ENCODE results near the gene CD82. TPM values are rescaled to one million over a fixed set of nuclear protein-coding genes. Genes with fewer than 3 reads are reported as not detected.

CD82 gene
- total RNA-seq = 100 to 1,000 TPM; 239 to 272 TPM

GRCh38 chr11:44565211-44565952 is at the start of gene CD82:
TSS of gene CD82 (plus strand) at chr11:44565663. CDS start at chr11:44594663, 29,000 bp downstream.
- intact Hi-C loops (cut with DNase I, micrococcal nuclease) = loop anchor here (1.0 to 10.0 kb wide), 16 partner anchors 9 to 1782 kb away; partner anchors contain the start of genes CRY2 (in 1 of the 2), DGKZ (in 1 of the 2), HSD17B12 (in 1 of the 2) and PEX16 (in 1 of the 2)
- ChIA-PET CTCF (interaction anchor here (0.6 to 1.9 kb wide), 12 partner anchors 8 to 399 kb away, joined by 3 to 20 read pairs (median 3); no protein-coding TSS in a partner anchor), POLR2A (interaction anchor here (0.5 to 1.5 kb wide), 9 partner anchors 9 to 290 kb away, joined by 3 to 5 read pairs (median 3); no protein-coding TSS in a partner anchor)
- H3K27ac Mint-ChIP-seq = peak within 1 kb of the TSS; percentile 92
- peaks cover 24% of the 10 kb centered on the region for H3K36me3 Mint-ChIP-seq (ENCODE audit: low read depth)
- peak; percentile 84 for ATAC-seq
- DNase-seq = peak; percentile 100
- peak within 1 kb of the TSS; percentile 93 for H3K4me3 Mint-ChIP-seq
- H3K4me1 Mint-ChIP-seq = peaks cover 54% of the 10 kb centered on the region
- H3K9me3 Mint-ChIP-seq (ENCODE audit: low read depth) = no peaks in the 10 kb centered on the region
- no peaks in the 10 kb centered on the region for H3K27me3 Mint-ChIP-seq

- Mint-ChIP-seq H3K36me3 (ENCODE audit: low read depth) (no peaks in the 10 kb centered on the region), H3K9me3 (ENCODE audit: low read depth) (no peaks in the 10 kb centered on the region), H3K4me1 (no peaks in the 10 kb centered on the region), H3K27ac (no peak overlapping the region), H3K4me3 (no peak overlapping the region), H3K27me3 (peaks cover 4% of the 10 kb centered on the region)
- ChIA-PET CTCF (no interaction called here), POLR2A (no interaction called here)
- DNase-seq = no peak
- no peak for ATAC-seq
- intact Hi-C loops (cut with DNase I, micrococcal nuclease) = no loop called here
These were observed 48.6 kb upstream of the CD82 start for GRCh38 chr11:44516688-44517507.

GRCh38 chr11:44517541-44517940 is 47.9 kb upstream of the CD82 start:
- intact Hi-C loops (cut with DNase I, micrococcal nuclease) = no loop called here
- CTCF ChIA-PET = no interaction called here
- no peak overlapping the region for H3K4me3 Mint-ChIP-seq

DNA sequence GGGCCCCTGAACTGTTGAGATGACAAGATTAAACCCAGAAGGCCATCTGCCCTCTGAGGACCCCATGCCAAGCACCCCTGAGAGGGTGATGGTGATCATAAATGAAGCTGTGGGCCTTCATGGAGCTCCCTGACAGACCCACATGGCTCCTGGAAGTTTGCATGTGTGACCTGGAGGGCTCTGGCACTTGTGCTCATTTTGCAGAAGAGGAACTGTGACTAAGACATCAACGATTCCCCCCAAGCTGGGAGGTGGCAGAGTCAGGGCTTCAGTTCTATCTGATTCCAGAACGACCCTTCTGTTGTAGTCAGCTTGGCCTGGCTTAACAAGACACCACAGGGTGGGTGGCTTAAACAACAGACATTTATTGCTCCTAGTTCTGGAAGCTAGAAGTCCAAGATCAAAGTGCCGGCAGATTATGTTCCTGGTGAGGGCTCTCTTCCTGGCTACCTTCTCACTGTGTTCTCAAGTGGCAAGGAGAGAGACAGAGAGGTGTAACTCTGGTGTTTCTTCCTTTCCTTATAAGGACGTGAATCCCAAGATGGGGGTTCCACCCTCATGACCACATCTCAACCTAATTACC is 46.4 kb upstream of the CD82 start:
- Mint-ChIP-seq H3K27me3 (peaks cover 12% of the 10 kb centered on the region), H3K4me1 (peaks cover 2% of the 10 kb centered on the region), H3K27ac (no peak overlapping the region), H3K36me3 (ENCODE audit: low read depth) (no peaks in the 10 kb centered on the region), H3K9me3 (ENCODE audit: low read depth) (no peaks in the 10 kb centered on the region), H3K4me3 (no peak overlapping the region)
- intact Hi-C loops (cut with DNase I, micrococcal nuclease) = no loop called here
- ChIA-PET CTCF (no interaction called here), POLR2A (no interaction called here)
- ATAC-seq (no peak), DNase-seq (no peak)

More at GRCh38 chr11:44517541-44517940, 47.9 kb upstream of the CD82 start:
- POLR2A ChIA-PET = no interaction called here
- Mint-ChIP-seq H3K27ac (no peak overlapping the region), H3K36me3 (ENCODE audit: low read depth) (no peaks in the 10 kb centered on the region), H3K9me3 (ENCODE audit: low read depth) (no peaks in the 10 kb centered on the region), H3K27me3 (peaks cover 7% of the 10 kb centered on the region), H3K4me1 (no peaks in the 10 kb centered on the region)
- ATAC-seq (no peak), DNase-seq (no peak)

DNA sequence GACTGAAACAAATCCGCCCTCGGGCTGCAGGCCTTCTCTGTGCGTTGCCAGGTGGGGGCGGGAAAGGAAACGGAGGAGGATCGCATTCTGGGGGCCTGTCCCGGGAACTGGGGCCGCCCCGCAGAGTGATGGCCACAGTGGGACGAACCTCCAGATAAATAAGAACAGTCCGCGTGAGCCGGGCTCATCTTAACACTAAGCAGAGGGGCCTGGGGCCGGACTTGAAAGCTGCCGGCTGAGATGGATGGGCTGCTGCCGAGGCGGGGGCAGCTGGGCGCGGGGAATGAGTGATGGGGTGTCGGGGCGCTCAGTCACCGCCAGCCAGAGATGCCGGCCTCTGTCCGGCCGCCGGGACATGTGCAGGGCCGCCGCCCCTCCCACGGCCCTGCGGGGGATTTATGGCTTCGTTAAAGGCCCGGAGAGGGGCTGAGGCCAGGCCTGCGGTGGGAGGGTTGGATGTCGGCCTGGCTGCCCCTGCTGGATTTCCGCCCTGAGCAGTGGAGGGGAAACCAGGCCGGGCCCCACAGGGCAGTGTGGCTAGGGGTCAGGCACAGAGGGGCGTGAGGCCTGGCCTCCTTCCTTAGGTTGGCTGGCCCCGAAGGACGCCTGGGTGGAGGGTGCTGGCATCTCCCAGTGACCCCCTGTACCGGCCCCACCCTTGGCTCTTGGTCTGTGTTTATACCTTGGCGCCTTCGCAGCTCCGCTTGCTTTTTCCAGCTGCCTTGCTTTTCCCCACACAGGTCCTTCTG is 45.3 kb upstream of the CD82 start:
- CTCF ChIA-PET = interaction anchor here (0.7 kb wide), 1 partner anchor 17 kb away, joined by 3 read pairs; no protein-coding TSS in a partner anchor
- Mint-ChIP-seq H3K27ac (no peak overlapping the region), H3K9me3 (ENCODE audit: low read depth) (no peaks in the 10 kb centered on the region), H3K36me3 (ENCODE audit: low read depth) (no peaks in the 10 kb centered on the region), H3K4me3 (no peak overlapping the region), H3K4me1 (peaks cover 2% of the 10 kb centered on the region), H3K27me3 (peaks cover 12% of the 10 kb centered on the region)
- DNase-seq (no peak), ATAC-seq (no peak)
- POLR2A ChIA-PET = no interaction called here
- intact Hi-C loops (cut with DNase I, micrococcal nuclease) = no loop called here

DNA sequence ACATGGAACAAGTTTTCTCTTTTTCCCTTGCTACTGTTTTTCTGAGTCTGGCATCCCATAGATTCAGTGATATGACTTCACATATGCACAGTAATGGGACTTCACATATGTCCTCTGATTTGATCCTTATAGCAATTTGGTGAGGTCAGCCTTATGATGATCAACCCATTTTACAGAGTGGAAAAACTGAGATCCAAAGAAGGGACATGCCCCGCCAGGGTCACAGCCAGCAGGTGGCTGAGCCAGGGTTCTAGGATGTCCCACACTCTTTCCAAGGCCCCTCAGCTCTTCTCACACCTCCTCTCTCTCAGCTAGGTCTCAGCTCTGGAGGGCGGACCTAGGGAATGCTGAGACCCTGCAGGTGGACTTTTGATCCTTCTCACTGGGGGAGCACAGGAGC is 44.3 kb upstream of the CD82 start:
- Mint-ChIP-seq H3K27ac (no peak overlapping the region), H3K36me3 (ENCODE audit: low read depth) (no peaks in the 10 kb centered on the region), H3K9me3 (ENCODE audit: low read depth) (no peaks in the 10 kb centered on the region), H3K27me3 (peaks cover 12% of the 10 kb centered on the region), H3K4me3 (no peak overlapping the region), H3K4me1 (peaks cover 2% of the 10 kb centered on the region)
- ATAC-seq (no peak), DNase-seq (no peak)
- ChIA-PET POLR2A (no interaction called here), CTCF (interaction anchor here (0.7 kb wide), 1 partner anchor 16 kb away, joined by 3 read pairs; no protein-coding TSS in a partner anchor)
- intact Hi-C loops (cut with DNase I, micrococcal nuclease) = no loop called here

GRCh38 chr11:44522294-44522693 is 43.2 kb upstream of the CD82 start:
- intact Hi-C loops (cut with DNase I, micrococcal nuclease) = no loop called here
- Mint-ChIP-seq H3K9me3 (ENCODE audit: low read depth) (no peaks in the 10 kb centered on the region), H3K27ac (no peak overlapping the region), H3K36me3 (ENCODE audit: low read depth) (no peaks in the 10 kb centered on the region), H3K4me1 (peaks cover 7% of the 10 kb centered on the region), H3K27me3 (peaks cover 12% of the 10 kb centered on the region), H3K4me3 (no peak overlapping the region)
- ChIA-PET POLR2A (interaction anchor here (0.7 kb wide), 1 partner anchor 75 kb away, joined by 4 read pairs; no protein-coding TSS in a partner anchor), CTCF (interaction anchor here (0.6 to 3.2 kb wide), 4 partner anchors 13 to 236 kb away, joined by 3 to 41 read pairs (median 18); no protein-coding TSS in a partner anchor)
- no peak for ATAC-seq
- DNase-seq = no peak

DNA sequence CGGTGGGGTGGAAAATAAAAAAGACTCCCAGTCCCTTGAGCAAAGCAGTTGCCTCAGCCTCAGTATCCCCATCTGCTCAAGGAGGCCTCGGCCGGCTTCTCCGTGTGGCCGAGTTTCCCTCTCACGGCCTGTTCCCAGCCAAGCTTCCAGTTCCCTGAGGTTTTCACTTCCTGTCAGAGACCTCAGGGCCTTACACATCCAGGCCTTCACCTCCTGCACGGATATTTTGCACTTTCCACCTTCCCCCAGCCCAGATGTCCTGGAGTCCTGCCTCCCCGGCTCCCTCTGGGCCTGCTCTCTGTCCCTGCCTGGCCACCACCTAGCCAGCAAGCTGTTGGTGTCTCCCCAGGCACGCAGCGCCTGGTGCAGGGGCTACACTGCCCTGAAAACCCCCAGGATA is 41.1 kb upstream of the CD82 start:
- no peak for DNase-seq
- Mint-ChIP-seq H3K4me3 (no peak overlapping the region), H3K9me3 (ENCODE audit: low read depth) (no peaks in the 10 kb centered on the region), H3K4me1 (peaks cover 17% of the 10 kb centered on the region), H3K36me3 (ENCODE audit: low read depth) (no peaks in the 10 kb centered on the region), H3K27me3 (peaks cover 9% of the 10 kb centered on the region), H3K27ac (no peak overlapping the region)
- ChIA-PET CTCF (interaction anchor here (1.6 to 3.2 kb wide), 3 partner anchors 11 to 419 kb away, joined by 3 to 41 read pairs (median 31); no protein-coding TSS in a partner anchor), POLR2A (no interaction called here)
- no peak for ATAC-seq
- intact Hi-C loops (cut with DNase I, micrococcal nuclease) = no loop called here

GRCh38 chr11:44524751-44525201 is 40.7 kb upstream of the CD82 start:
- Mint-ChIP-seq H3K27me3 (peaks cover 9% of the 10 kb centered on the region), H3K4me1 (peaks cover 18% of the 10 kb centered on the region), H3K4me3 (no peak overlapping the region), H3K36me3 (ENCODE audit: low read depth) (no peaks in the 10 kb centered on the region), H3K9me3 (ENCODE audit: low read depth) (no peaks in the 10 kb centered on the region), H3K27ac (no peak overlapping the region)
- DNase-seq (no peak), ATAC-seq (no peak)
- CTCF ChIA-PET = interaction anchor here (0.7 to 3.2 kb wide), 4 partner anchors 10 to 420 kb away, joined by 3 to 41 read pairs (median 17); no protein-coding TSS in a partner anchor
- POLR2A ChIA-PET = no interaction called here
- intact Hi-C loops (cut with DNase I, micrococcal nuclease) = no loop called here

GRCh38 chr11:44525473-44526252 is 39.8 kb upstream of the CD82 start:
- ChIA-PET POLR2A (no interaction called here), CTCF (interaction anchor here (0.7 to 3.2 kb wide), 4 partner anchors 10 to 218 kb away, joined by 3 to 41 read pairs (median 17); no protein-coding TSS in a partner anchor)
- Mint-ChIP-seq H3K36me3 (ENCODE audit: low read depth) (no peaks in the 10 kb centered on the region), H3K27me3 (peaks cover 9% of the 10 kb centered on the region), H3K27ac (no peak overlapping the region), H3K9me3 (ENCODE audit: low read depth) (no peaks in the 10 kb centered on the region), H3K4me1 (peaks cover 25% of the 10 kb centered on the region), H3K4me3 (no peak overlapping the region)
- DNase-seq (no peak), ATAC-seq (no peak)
- intact Hi-C loops (cut with DNase I, micrococcal nuclease) = no loop called here

Data from activated CD4-positive, alpha-beta T cell treated with anti-CD3 and anti-CD28 coated beads for 36 hours (primary cell).